ENCODE measurements around the gene UBE2H. TPM values are rescaled to one million over a fixed set of nuclear protein-coding genes. Genes with fewer than 3 reads are reported as not detected.
"Not testable (repeated sequence)": the region's sequence is repeated elsewhere in the genome, so short reads cannot be mapped to it uniquely, and the experiment has no call there.

Gene UBE2H
- total and polyA plus RNA-seq, 5 experiments from 2014 or later, result 36.4 to 61.4 (median 46.7) TPM

DNA sequence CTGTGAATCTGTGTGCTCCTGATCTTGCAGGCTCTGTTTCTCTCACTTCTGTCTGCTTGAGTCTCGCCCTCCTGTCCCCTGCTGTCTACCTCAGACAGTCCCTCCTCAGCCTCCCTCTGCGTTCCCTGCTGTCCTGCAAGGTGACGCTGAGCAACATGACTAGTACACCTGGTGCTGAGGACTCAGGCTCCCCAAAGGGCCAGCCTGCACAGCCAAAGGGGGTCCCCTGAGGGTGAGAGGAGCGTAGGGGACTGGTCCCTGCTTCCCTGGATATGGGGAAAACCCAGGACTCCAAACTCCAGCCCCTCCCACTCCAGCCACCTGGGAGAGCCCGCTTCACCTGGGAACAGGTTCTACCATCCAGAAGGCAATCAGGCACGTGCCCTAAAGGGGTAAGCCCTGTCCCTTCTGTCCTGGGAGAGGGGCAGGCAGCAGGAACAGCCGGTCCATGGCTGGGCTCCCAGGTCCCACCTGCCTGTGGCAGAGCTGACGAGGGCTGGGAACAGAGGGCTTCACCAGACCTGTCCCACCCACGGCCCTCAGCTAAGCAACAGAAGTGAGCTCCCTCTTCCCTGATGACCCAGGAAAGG lies 156.5 kb downstream of the UBE2H start:
- no peak for ATAC-seq
- peaks cover 0 to 2% (median 0%) of the 10 kb centered on the region in 4 donors for H3K4me1 Mint-ChIP-seq
- POLR2A ChIA-PET, result no interaction called here
- no peak for DNase-seq
- no peak overlapping the region for H3K27ac Mint-ChIP-seq
- H3K9me3 Mint-ChIP-seq, result no peaks in the 10 kb centered on the region
- H3K36me3 Mint-ChIP-seq, result no peaks in the 10 kb centered on the region
- H3K4me3 Mint-ChIP-seq, result no peak overlapping the region
- peaks cover 0 to 10% (median 1%) of the 10 kb centered on the region in 5 donors for H3K27me3 Mint-ChIP-seq

DNA sequence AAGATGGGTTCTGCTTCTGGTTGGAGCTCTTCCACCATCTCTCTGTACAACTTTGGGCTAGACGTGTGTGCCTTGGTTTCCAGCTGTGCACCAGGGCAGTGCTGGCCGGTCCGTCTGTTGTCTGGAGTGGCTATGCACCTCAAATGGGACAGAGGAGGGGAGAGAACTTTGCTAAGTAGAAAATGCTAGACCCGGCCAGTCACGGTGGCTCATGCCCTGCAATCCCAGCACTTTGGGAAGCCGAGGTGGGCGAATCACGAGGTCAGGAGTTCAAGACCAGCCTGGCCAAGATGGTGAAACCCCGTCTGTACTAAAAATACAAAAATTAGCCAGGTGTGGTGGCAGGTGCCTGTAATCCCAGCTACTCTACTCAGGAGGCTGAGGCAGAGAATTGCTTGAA lies 158.3 kb downstream of the UBE2H start:
- H3K27me3 Mint-ChIP-seq, result peaks cover 5 to 23% (median 10%) of the 10 kb centered on the region in 5 donors
- POLR2A ChIA-PET, result interaction anchor here (0.6 kb wide), 1 partner anchor 25 kb away, joined by 3 read pairs; no protein-coding TSS in a partner anchor
- not testable (repeated sequence) for H3K4me1 Mint-ChIP-seq, H3K4me3 Mint-ChIP-seq, H3K36me3 Mint-ChIP-seq, ATAC-seq, H3K9me3 Mint-ChIP-seq, H3K27ac Mint-ChIP-seq, DNase-seq

DNA sequence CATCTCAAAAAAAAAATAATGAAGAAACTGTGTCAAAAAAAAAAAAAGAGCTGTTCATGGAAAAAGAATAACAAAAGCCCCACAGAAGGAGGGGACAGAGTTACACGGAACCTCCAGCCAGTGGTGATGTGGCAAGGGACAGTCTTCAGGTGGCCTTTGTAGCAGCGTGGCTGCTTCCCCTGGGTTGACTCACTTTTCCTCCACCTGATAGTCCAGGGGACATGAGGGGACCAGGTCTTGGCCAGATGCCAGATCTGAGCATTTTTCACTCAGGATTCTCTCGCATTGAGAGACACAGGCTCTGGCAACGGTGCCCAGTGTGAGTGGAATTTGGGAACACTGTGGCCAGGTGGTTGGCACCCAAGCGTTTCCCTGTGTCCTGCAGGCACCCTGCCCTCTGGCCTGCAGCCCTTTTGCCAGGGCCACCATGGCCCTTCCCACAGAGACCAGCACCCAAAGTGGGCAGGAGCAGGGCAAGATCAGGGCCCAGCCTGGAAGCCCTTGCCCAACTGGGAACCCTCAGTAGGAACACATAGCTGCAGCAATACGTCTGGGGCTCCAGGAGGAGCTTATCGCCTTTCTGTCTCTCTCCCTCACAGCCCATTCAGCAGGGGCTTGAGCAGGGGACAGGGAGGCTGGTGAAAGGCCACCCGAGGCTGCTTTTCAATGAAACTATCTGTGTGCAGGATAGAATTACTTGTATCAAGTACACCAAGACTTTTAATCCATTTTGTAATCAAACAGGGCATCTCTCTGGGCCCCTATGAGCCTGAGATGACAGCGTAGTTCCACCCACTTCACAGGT lies 159.1 kb downstream of the UBE2H start:
- ATAC-seq (no peak), DNase-seq (no peak)
- no peak overlapping the region for H3K4me3 Mint-ChIP-seq
- POLR2A ChIA-PET, result interaction anchor here (0.6 kb wide), 1 partner anchor 26 kb away, joined by 3 read pairs; no protein-coding TSS in a partner anchor
- no peaks in the 10 kb centered on the region for H3K36me3 Mint-ChIP-seq
- no peak overlapping the region for H3K27ac Mint-ChIP-seq
- no peaks in the 10 kb centered on the region for H3K4me1 Mint-ChIP-seq
- H3K9me3 Mint-ChIP-seq, result no peaks in the 10 kb centered on the region
- peaks cover 6 to 31% (median 14%) of the 10 kb centered on the region in 5 donors for H3K27me3 Mint-ChIP-seq

DNA sequence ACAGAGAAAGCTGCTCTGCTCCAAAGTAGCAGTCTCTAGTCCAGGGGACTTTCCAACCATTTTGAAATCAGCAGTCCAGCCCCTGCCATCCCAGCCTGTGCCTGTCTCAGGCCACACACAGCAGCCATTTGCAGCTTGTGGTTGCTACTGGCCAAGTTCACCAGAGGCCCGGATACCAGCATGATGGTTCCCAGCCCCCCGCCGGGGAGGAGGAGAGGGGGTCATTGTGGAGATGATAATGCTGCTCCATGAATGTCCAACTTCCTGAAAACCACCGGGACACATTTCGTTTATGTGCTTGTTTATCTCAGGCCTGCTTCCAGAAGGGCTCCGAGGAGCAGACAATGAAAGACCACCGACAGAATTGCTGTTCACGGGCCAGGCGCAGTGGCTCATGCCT lies 160.0 kb downstream of the UBE2H start:
- H3K27ac Mint-ChIP-seq, result no peak overlapping the region
- no peak for DNase-seq
- H3K4me3 Mint-ChIP-seq, result no peak overlapping the region
- H3K36me3 Mint-ChIP-seq, result no peaks in the 10 kb centered on the region
- no peaks in the 10 kb centered on the region for H3K9me3 Mint-ChIP-seq
- H3K4me1 Mint-ChIP-seq, result no peaks in the 10 kb centered on the region
- ATAC-seq, result no peak
- POLR2A ChIA-PET, result no interaction called here
- H3K27me3 Mint-ChIP-seq, result peaks cover 6 to 37% (median 15%) of the 10 kb centered on the region in 5 donors

DNA sequence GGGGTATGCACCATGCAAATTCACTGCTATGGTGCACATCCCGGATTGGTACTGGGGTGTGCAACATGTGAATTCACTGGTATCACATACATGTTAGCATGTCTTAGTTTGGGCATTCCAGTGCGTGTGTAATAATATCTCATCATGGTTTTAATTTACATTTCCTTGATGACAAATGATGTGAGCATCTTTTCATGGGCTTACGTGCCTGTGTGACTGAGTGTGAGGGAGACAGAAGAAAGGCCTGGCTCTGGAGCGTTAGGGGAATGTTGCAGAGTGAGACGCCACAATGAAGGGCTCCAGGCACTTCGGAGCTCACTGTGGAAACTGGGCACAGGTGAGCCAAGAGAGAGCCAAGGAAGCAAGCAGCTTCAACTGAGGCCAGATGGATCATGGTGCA lies 162.6 kb downstream of the UBE2H start:
- Mint-ChIP-seq H3K27me3 (peaks cover 13 to 62% (median 34%) of the 10 kb centered on the region in 5 donors), H3K4me1 (peaks cover 8 to 16% (median 14%) of the 10 kb centered on the region in 4 donors), H3K4me3 (no peak overlapping the region), H3K27ac (no peak overlapping the region), H3K36me3 (no peaks in the 10 kb centered on the region), H3K9me3 (no peaks in the 10 kb centered on the region)
- no peak for ATAC-seq
- POLR2A ChIA-PET, result no interaction called here
- no peak for DNase-seq

DNA sequence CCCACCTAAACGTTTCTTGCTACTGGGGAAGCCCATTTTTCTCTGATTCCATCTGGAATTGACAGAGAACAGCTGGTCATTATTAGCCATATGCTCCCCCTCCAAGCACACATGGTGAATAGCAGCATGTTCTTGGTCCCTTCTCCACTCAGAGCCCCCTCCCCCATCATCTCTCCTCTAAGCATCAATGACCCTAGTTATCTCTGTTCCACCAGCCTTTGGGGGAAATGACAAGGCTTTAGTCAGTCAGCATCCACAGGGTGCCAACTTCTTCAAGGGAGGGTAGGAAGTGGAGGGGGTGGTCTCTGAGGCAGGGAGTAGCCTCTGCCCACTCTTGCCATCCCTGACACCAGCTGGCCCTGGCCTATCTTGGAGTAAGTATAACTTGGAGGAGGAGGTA lies 163.1 kb downstream of the UBE2H start:
- Mint-ChIP-seq H3K9me3 (no peaks in the 10 kb centered on the region), H3K4me1 (peaks cover 8 to 20% (median 19%) of the 10 kb centered on the region in 4 donors), H3K4me3 (no peak overlapping the region), H3K27me3 (peaks cover 13 to 67% (median 36%) of the 10 kb centered on the region in 5 donors), H3K27ac (no peak overlapping the region), H3K36me3 (no peaks in the 10 kb centered on the region)
- no peak for ATAC-seq
- POLR2A ChIA-PET, result no interaction called here
- no peak for DNase-seq

DNA sequence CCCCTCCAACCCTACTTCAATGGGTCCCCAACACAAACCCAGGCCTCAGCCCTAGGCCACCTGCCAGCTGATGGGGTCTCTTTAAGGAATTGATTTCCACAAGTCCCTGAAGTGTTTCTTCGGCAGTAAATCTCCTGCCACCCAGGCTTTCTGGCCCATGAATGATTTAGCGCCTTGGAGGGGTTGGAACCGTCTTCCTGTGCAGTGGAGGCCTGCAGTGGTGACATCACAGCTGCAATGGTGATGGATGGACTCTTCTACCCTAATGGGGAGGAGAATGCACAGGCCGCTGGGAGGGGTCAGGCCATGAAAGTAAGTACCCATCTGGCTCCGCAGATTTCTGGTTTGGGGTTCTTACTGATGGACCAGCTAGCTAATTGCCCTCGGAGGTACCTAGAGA lies 163.8 kb downstream of the UBE2H start:
- no peak overlapping the region for H3K4me3 Mint-ChIP-seq
- H3K9me3 Mint-ChIP-seq, result no peaks in the 10 kb centered on the region
- POLR2A ChIA-PET, result no interaction called here
- H3K27me3 Mint-ChIP-seq, result peaks cover 13 to 70% (median 36%) of the 10 kb centered on the region in 5 donors
- H3K36me3 Mint-ChIP-seq, result no peaks in the 10 kb centered on the region
- DNase-seq (no peak), ATAC-seq (no peak)
- peaks cover 8 to 23% (median 19%) of the 10 kb centered on the region in 4 donors for H3K4me1 Mint-ChIP-seq
- no peak overlapping the region for H3K27ac Mint-ChIP-seq

DNA sequence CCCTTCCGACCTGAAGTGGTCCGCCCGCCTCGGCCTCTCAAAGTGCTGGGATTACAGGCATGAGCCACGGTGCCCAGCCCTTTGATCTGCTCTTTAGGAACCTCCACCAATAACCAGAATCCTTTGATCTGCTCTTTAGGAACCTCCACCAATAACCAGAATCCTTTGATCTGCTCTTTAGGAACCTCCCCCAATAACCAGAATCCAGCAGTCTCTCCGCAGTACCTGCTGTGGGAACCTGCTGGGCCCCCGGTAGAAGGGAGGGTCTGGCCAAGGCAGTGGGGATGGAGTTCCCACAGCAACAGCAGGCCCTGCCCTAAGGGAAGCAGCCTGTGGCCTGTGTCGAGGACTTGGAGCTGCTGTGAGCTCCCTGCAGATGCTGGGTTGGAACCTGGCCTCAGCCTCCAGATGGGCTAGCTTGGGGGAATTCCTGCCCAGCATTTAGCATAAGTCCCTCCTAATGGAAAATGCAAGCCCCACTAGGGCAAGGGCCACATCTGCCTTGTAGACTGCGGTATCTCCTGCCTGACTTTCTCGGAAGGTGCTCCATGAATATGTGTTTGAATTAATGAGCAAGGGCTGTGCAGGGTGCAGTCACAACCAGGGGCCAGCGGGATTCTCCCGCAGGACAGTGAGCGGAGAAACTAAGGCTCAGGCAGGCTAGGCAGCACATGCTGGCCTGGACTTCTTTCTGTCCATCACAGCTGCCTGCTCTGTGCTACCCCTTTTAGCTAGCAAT lies 165.8 kb downstream of the UBE2H start:
- Mint-ChIP-seq H3K27me3 (peaks cover 23 to 86% (median 51%) of the 10 kb centered on the region in 5 donors), H3K9me3 (no peaks in the 10 kb centered on the region), H3K4me1 (peaks cover 19 to 41% (median 35%) of the 10 kb centered on the region in 4 donors), H3K36me3 (peaks cover 0 to 6% (median 0%) of the 10 kb centered on the region in 3 donors), H3K4me3 (peak overlapping the region in 6 of 10 donors; percentile 45 to 76 (median 58)), H3K27ac (no peak overlapping the region)
- ATAC-seq, result no peak
- DNase-seq, result no peak
- POLR2A ChIA-PET, result interaction anchor here (0.6 kb wide), 1 partner anchor 164 kb away, joined by 3 read pairs; no protein-coding TSS in a partner anchor

DNA sequence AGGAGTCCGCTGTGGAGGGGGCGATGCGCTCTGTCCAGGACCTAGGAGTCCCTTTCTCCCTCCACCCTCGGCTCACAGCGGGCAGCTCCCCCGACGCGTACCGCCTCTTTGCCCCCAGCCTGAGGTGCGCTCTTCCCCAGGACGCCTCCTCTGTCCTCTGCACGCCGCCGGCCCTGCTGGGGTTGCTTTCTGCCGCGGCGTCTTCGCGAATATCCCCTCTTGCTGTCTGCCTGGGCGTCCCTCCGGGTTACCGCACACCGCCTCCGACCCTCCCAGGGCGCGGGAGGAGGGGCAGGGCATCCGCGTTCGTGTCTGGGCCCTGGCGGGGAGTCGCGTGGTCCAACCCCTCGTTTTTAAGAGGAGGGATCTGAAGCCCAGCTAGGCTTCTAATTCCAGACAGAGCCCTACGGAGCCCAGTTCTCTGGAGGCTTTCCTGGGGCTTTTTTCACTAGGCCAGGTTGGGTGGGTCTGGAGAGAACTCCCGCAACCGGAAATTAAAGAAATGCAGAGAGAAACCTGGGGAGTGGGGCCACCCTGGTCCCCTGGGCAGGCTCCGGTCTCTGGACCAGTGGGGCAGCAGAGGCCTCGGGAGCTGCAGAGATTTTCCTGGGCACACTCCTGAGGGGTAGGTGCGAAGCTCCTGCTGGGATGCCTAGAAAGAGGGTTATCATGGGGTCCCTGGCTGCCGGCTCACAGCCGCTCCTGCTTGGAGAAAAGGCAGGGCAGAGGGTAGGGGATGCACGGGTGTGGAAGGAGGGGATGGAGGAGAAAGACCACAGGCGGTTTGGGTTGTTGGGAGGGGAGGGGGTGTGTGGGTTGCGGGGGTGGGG lies 166.9 kb downstream of the UBE2H start:
- Mint-ChIP-seq H3K9me3 (no peaks in the 10 kb centered on the region), H3K4me1 (peaks cover 26 to 49% (median 43%) of the 10 kb centered on the region in 4 donors), H3K4me3 (peak overlapping the region; percentile 53 to 84 (median 68)), H3K27me3 (peaks cover 28 to 86% (median 57%) of the 10 kb centered on the region in 5 donors), H3K27ac (no peak overlapping the region), H3K36me3 (peaks cover 0 to 8% (median 0%) of the 10 kb centered on the region in 3 donors)
- peak; percentile 24 to 41 for ATAC-seq
- POLR2A ChIA-PET, result no interaction called here
- peak in 2 of 10 donors; percentile 22 to 28 for DNase-seq

DNA sequence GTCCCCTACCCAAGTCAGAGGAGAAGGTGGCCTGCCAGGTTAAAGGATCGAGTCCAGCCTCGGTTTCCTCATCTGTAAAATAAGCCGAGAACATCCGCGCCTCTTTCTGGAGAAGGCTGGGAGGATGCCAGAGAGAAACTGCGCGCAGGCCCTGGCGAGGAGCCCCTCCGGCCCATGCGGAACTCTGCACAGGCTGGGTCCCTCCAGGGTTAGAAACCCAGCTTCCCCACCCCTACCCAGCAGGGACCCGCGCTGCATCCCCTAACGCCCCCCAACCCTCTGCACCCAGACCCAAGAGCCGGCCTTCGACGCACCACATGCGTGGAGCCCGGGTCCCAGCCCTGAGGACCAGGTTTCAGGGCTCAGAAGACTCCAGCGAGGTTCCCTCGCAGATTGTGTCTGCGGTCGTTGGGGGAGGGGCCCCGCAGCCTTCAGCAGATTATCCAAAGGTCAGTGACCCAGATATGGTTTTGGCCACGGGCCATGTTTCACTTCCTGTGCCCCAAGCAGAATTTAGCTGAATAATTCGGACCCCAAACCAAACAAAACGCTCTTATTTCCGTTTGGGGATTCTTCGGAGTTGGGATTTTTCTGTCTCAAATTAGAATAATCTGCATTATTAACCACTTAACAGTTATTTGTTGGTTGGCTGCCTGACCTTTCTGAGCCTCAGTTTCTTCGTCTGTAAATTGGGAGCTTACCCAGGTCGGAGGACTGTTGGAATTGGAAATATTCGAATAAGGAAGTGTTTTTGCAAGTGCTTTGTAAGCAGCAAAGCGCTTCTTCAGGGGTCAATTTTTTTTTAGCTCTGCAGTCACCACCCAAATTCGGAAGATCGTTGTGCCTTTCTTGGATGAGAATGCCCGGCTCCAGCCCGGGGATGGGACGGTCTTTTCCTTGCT lies 167.7 kb downstream of the UBE2H start:
- ATAC-seq (no peak), DNase-seq (no peak)
- Mint-ChIP-seq H3K36me3 (peaks cover 0 to 8% (median 0%) of the 10 kb centered on the region in 3 donors), H3K4me3 (peak overlapping the region; percentile 53 to 84 (median 68)), H3K9me3 (no peaks in the 10 kb centered on the region), H3K27ac (no peak overlapping the region), H3K27me3 (peaks cover 25 to 84% (median 54%) of the 10 kb centered on the region in 5 donors), H3K4me1 (peaks cover 27 to 52% (median 44%) of the 10 kb centered on the region in 4 donors)
- POLR2A ChIA-PET, result no interaction called here

DNA sequence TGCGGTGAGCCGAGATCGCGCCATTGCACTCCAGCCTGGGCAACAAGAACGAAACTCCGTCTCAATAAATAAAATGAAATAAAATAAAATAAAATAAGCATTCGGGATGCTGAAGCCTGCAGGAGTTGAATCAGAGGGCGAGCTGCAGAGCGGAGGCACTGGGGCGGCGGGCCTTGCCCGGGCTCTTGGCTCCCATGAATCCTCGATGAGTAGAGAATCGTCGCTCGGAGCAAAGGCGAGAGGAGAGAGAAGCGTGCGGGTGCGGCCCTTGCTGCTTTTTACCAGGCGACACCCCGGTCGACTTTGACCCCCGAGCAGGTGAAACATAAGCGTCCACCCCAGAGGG lies 168.3 kb downstream of the UBE2H start:
- DNase-seq (no peak), ATAC-seq (no peak)
- H3K27me3 Mint-ChIP-seq, result peaks cover 23 to 78% (median 49%) of the 10 kb centered on the region in 5 donors
- peaks cover 27 to 52% (median 44%) of the 10 kb centered on the region in 4 donors for H3K4me1 Mint-ChIP-seq
- peaks cover 0 to 8% (median 0%) of the 10 kb centered on the region in 3 donors for H3K36me3 Mint-ChIP-seq
- no peak overlapping the region for H3K27ac Mint-ChIP-seq
- H3K9me3 Mint-ChIP-seq, result no peaks in the 10 kb centered on the region
- peak overlapping the region in 5 of 10 donors; percentile 15 to 76 (median 41) for H3K4me3 Mint-ChIP-seq
- POLR2A ChIA-PET, result interaction anchor here (0.7 kb wide), 1 partner anchor 125 kb away, joined by 3 read pairs; no protein-coding TSS in a partner anchor
